Osteocyte (in vitro differentiated cells): Measurements from ENCODE around the gene C1QTNF3. TPM values are rescaled to one million over a fixed set of nuclear protein-coding genes. Genes with fewer than 3 reads are reported as not detected.
"Not testable (repeated sequence)": the region's sequence is repeated elsewhere in the genome, so short reads cannot be mapped to it uniquely, and the experiment has no call there.

Source experiments
- DNase-seq: peaks from one replicate; pipeline ENCODE4 v3.0.0; 2021; ENCODE audit warnings: mixed read lengths; ENCODE audit not compliant: unreplicated experiment; ENCODE audit errors: extremely low spot score
- H3K27ac Mint-ChIP-seq: one replicate; pipeline ENCODE4 v1.8.0; 2021; ENCODE audit warnings: mild to moderate bottlenecking, mixed read lengths; ENCODE audit not compliant: unreplicated experiment
- H3K27me3 Mint-ChIP-seq: one replicate; pipeline ENCODE4 v1.8.0; 2021; ENCODE audit warnings: mixed read lengths; ENCODE audit not compliant: unreplicated experiment
- H3K36me3 Mint-ChIP-seq: one replicate; pipeline ENCODE4 v1.8.0; 2021; ENCODE audit warnings: mixed read lengths; ENCODE audit not compliant: unreplicated experiment
- H3K4me1 Mint-ChIP-seq: one replicate; pipeline ENCODE4 v1.8.0; 2021; ENCODE audit warnings: mixed read lengths; ENCODE audit not compliant: unreplicated experiment
- H3K4me3 Mint-ChIP-seq: one replicate; pipeline ENCODE4 v1.8.0; 2021; ENCODE audit warnings: mild to moderate bottlenecking, moderate library complexity, mixed read lengths; ENCODE audit not compliant: unreplicated experiment
- H3K9me3 Mint-ChIP-seq: one replicate; pipeline ENCODE4 v1.8.0; 2021; ENCODE audit warnings: mixed read lengths; ENCODE audit not compliant: unreplicated experiment
- total RNA-seq: library from RNA; stranded (reverse); gene quantifications from 2 replicates; pipeline ENCODE4 v1.2.1, GENCODE V29; 2021
- TF ChIP-seq, protein P1 (sequence below): fragments of 200-600 bp; sonication (generic); IDR thresholded peaks from 2 replicates; pipeline ENCODE4 v1.5.0; 2021; ENCODE audit warnings: antibody characterized with exemption, mild to moderate bottlenecking, moderate library complexity

Gene C1QTNF3
- total RNA-seq, 1 donor from 2014 or later, result 4.8 TPM

DNA sequence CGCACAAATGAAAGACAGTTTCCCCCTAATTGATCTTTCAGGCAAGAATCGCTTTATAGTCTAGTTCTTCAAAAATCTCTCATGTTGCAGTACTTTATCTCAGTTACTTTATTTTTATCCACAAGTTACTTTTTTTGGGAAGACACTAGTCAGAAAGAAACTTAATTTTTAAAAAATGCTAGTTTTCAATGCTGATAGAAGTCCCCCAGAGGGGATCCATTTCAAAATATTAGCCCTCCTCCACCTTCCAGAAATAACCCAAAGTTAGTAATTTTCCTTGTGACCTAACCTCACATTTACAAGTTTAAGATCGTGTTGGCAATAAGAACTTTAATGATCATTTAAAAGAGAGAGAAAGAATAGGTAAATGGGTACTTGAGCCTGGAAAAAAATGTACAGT, 11.0 kb downstream of the C1QTNF3 start:
- no peak for DNase-seq
- Mint-ChIP-seq H3K36me3 (peaks cover 14% of the 10 kb centered on the region), H3K27ac (no peak overlapping the region), H3K4me1 (peaks cover 2% of the 10 kb centered on the region), H3K27me3 (no peaks in the 10 kb centered on the region), H3K4me3 (no peak overlapping the region), H3K9me3 (no peaks in the 10 kb centered on the region)
- TF ChIP-seq, protein P1, sequence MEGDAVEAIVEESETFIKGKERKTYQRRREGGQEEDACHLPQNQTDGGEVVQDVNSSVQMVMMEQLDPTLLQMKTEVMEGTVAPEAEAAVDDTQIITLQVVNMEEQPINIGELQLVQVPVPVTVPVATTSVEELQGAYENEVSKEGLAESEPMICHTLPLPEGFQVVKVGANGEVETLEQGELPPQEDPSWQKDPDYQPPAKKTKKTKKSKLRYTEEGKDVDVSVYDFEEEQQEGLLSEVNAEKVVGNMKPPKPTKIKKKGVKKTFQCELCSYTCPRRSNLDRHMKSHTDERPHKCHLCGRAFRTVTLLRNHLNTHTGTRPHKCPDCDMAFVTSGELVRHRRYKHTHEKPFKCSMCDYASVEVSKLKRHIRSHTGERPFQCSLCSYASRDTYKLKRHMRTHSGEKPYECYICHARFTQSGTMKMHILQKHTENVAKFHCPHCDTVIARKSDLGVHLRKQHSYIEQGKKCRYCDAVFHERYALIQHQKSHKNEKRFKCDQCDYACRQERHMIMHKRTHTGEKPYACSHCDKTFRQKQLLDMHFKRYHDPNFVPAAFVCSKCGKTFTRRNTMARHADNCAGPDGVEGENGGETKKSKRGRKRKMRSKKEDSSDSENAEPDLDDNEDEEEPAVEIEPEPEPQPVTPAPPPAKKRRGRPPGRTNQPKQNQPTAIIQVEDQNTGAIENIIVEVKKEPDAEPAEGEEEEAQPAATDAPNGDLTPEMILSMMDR, result no peak

DNA sequence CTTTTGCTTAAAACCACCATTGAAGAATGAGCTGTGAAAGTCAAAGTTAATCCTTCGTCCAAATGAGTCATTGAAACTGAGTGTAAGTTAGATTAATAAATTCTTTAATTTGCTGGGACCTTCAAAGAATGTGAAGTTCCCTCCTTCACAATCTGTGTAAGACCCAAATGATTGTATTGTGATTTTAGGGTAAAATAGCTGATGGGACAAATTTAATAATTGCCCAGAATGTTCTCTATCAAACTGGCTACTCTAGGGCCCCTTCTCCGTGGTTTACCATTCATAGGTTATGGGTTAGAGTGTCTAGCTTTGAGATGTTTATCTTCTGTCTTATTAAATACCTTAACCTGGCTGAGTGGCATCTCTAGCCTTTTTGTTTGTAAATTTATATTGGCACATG, 11.9 kb downstream of the C1QTNF3 start:
- no peak for DNase-seq
- Mint-ChIP-seq H3K27me3 (no peaks in the 10 kb centered on the region), H3K36me3 (peaks cover 16% of the 10 kb centered on the region), H3K4me3 (no peak overlapping the region), H3K27ac (no peak overlapping the region), H3K9me3 (no peaks in the 10 kb centered on the region), H3K4me1 (no peaks in the 10 kb centered on the region)
- TF ChIP-seq, protein P1, result no peak

DNA sequence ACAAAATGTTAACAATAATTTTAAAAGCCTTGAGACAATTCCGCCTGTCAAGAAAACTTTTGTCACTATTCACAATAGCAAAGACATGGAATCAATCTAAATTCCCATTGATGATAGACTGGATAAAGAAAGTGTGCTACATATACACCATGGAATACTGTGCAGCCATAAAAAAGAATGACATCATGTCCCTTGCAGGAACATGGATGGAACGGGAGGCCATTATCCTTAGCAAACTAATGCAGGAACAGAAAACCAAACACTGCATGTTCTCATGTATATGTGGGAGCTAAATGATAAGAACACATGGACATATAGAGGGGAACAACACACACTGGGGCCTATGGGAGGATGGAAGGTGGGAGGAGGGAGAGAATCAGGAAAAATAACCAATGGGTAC, 12.4 kb downstream of the C1QTNF3 start:
- H3K9me3 Mint-ChIP-seq, H3K4me3 Mint-ChIP-seq, DNase-seq, H3K27ac Mint-ChIP-seq, H3K27me3 Mint-ChIP-seq, H3K4me1 Mint-ChIP-seq: not testable (repeated sequence)
- H3K36me3 Mint-ChIP-seq, result peaks cover 21% of the 10 kb centered on the region

DNA sequence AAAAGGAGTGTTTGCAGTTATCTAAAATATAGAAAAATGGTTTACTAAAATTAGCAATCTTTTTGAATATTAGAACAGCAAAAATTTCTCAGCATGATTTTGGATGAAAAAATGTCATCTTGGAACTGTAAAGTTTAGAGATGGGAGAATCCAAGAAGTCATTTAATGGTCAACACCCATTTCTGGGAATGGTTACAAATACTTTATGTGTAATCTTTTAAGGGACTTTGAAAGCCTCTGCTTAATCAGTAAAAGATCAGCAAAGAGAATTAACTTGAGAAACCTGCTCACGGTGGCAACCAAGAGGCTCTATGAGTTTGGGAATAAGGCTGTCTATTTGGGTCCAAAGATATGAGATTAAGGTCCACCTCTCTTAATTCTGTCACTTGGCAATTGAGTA, 13.0 kb downstream of the C1QTNF3 start:
- no peak overlapping the region for H3K27ac Mint-ChIP-seq
- H3K27me3 Mint-ChIP-seq, result no peaks in the 10 kb centered on the region
- DNase-seq, result no peak
- TF ChIP-seq, protein P1, result no peak
- H3K36me3 Mint-ChIP-seq, result peaks cover 22% of the 10 kb centered on the region
- no peaks in the 10 kb centered on the region for H3K9me3 Mint-ChIP-seq
- H3K4me3 Mint-ChIP-seq, result no peak overlapping the region
- no peaks in the 10 kb centered on the region for H3K4me1 Mint-ChIP-seq

DNA sequence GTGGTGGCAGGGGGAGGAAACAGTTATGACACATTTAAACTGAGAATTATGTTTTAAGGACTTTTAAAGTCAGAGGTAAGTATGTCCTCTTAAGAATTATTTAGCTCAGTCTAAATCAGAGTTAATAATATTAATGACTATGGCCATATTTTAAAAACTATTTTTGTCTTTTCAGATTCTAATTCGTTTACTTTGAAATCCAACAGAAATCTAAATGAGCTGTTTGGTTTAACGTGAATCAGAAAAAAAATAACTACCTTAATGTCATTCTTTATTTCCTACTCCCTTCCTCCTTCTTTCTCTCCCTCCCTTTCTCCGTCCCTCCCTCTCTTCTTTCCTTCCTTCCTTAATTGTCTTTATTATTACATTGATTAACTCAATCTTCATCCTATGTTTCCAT, 14.7 kb downstream of the C1QTNF3 start:
- no peak for DNase-seq
- peaks cover 19% of the 10 kb centered on the region for H3K36me3 Mint-ChIP-seq
- H3K27ac Mint-ChIP-seq, result no peak overlapping the region
- H3K4me1 Mint-ChIP-seq, result no peaks in the 10 kb centered on the region
- no peaks in the 10 kb centered on the region for H3K27me3 Mint-ChIP-seq
- TF ChIP-seq, protein P1, result no peak
- no peaks in the 10 kb centered on the region for H3K9me3 Mint-ChIP-seq
- no peak overlapping the region for H3K4me3 Mint-ChIP-seq
